DOHH2 (cell line): Measurements from ENCODE around the gene GPR132.
"Not testable (repeated sequence)": the region's sequence is repeated elsewhere in the genome, so short reads cannot be mapped to it uniquely, and the experiment has no call there.

ENCODE experiments used
- H3F3A ChIP-seq: fragments of 200-600 bp; sonication (generic), shearing (Covaris generic); 2 replicates; pipeline ENCODE4 v1.6.0; 2016; ENCODE audit warnings: antibody characterized with exemption, mild to moderate bottlenecking; ENCODE audit not compliant: control insufficient read depth, insufficient read depth
- H3K27ac ChIP-seq: fragments of 200-600 bp; sonication (generic); 2 replicates; pipeline ENCODE4 v1.5.1; 2014; ENCODE audit warnings: low read depth, mild to moderate bottlenecking, low read length, moderate library complexity
- H3K27me3 ChIP-seq: fragments of 200-600 bp; sonication (generic); 2 replicates; pipeline ENCODE4 v1.6.1; 2014; ENCODE audit warnings: mild to moderate bottlenecking, low read length, mixed read lengths; ENCODE audit not compliant: control insufficient read depth
- H3K36me3 ChIP-seq: fragments of 200-600 bp; sonication (generic); 2 replicates; pipeline ENCODE4 v1.6.1; 2014; ENCODE audit warnings: mild to moderate bottlenecking, low read length, moderate library complexity, mixed read lengths; ENCODE audit not compliant: control insufficient read depth
- H3K4me1 ChIP-seq: fragments of 200-600 bp; sonication (generic); 2 replicates; pipeline ENCODE4 v1.6.1; 2014; ENCODE audit warnings: mild to moderate bottlenecking, low read length, mixed read lengths; ENCODE audit not compliant: control insufficient read depth
- H3K4me2 ChIP-seq: fragments of 200-600 bp; sonication (generic); 2 replicates; pipeline ENCODE4 v1.6.0; 2014; ENCODE audit warnings: mild to moderate bottlenecking, low read length, moderate library complexity
- H3K4me3 ChIP-seq: fragments of 200-600 bp; sonication (generic); 2 replicates; pipeline ENCODE4 v1.5.1; 2014; ENCODE audit warnings: mild to moderate bottlenecking, low read length, mixed read lengths
- H3K79me2 ChIP-seq: fragments of 200-600 bp; sonication (generic); 2 replicates; pipeline ENCODE4 v1.6.1; 2014; ENCODE audit warnings: mild to moderate bottlenecking, low read length, mixed read lengths; ENCODE audit not compliant: control insufficient read depth
- H3K9me2 ChIP-seq: fragments of 200-600 bp; sonication (generic); replicated peaks from 2 replicates; pipeline ENCODE4 v1.6.1; 2014; ENCODE audit warnings: mild to moderate bottlenecking, low read length, mixed read lengths; ENCODE audit not compliant: control insufficient read depth
- H3K9me3 ChIP-seq: fragments of 200-600 bp; sonication (generic); 2 replicates; pipeline ENCODE4 v1.6.1; 2014; ENCODE audit warnings: antibody characterized with exemption, low read length, mixed read lengths; ENCODE audit not compliant: control insufficient read depth, insufficient read depth
- H4K20me1 ChIP-seq: fragments of 200-600 bp; sonication (generic); 2 replicates; pipeline ENCODE4 v1.6.0; 2014; ENCODE audit warnings: low read depth, mild to moderate bottlenecking, antibody characterized with exemption, low read length, moderate library complexity; ENCODE audit not compliant: control insufficient read depth, insufficient read depth
- CTCF ChIP-seq: fragments of 200-600 bp; sonication (generic); IDR thresholded peaks from one replicate; pipeline ENCODE4 v1.5.1; 2014; ENCODE audit warnings: antibody characterized with exemption, mild to moderate bottlenecking, low read depth, low read length; ENCODE audit not compliant: poor library complexity, severe bottlenecking
- EZH2phosphoT487 ChIP-seq: fragments of 200-600 bp; sonication (generic); IDR thresholded peaks from 2 replicates; pipeline ENCODE4 v1.6.1; 2017; ENCODE audit warnings: borderline replicate concordance, mild to moderate bottlenecking, antibody characterized with exemption, low read length, moderate library complexity, mixed read lengths

GPR132 gene

GRCh38 chr14:105039458-105040205 lies 25.6 kb downstream of the GPR132 start:
- Histone ChIP-seq H3K27me3 (peaks cover 16% of the 10 kb centered on the region), H3K4me1 (no peaks in the 10 kb centered on the region), H3K9me2 (no peaks in the 10 kb centered on the region), H3K27ac (no peak overlapping the region), H3F3A (0 out of 2 replicates have a peak, but pooled peaks cover 3% of the 10 kb centered on the region), H3K9me3 (no peaks in the 10 kb centered on the region), H3K4me3 (no peak overlapping the region), H3K79me2 (no peaks in the 10 kb centered on the region), H3K36me3 (no peaks in the 10 kb centered on the region), H4K20me1 (no peaks in the 10 kb centered on the region), H3K4me2 (no peak overlapping the region)
- no peak for TF ChIP-seq EZH2phosphoT487
- no peak for TF ChIP-seq CTCF

DNA sequence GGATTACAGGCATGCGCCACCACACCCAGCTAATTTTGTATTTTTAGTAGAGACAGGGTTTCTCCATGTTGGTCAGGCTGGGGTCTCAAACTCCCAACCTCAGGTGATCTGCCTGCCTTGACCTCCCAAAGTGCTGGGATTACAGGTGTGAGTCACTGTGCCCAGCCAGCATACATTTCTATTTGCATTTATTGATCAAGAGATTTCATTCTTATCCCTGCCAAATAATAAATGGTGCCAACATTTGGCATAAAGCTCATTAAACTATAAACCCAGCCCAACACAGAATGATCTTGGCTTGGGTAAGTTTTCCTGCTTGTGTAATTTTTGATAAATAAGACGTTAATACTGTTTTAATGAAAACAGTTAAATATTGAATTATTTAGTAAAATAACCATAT lies 29.6 kb downstream of the GPR132 start:
- not testable (repeated sequence) for H4K20me1 ChIP-seq, H3K4me2 ChIP-seq, H3K9me2 ChIP-seq, H3K4me1 ChIP-seq, H3K27me3 ChIP-seq, H3F3A ChIP-seq, H3K27ac ChIP-seq, H3K36me3 ChIP-seq, H3K9me3 ChIP-seq, H3K79me2 ChIP-seq, H3K4me3 ChIP-seq

GRCh38 chr14:105034315-105035039 lies 30.8 kb downstream of the GPR132 start:
- Histone ChIP-seq H4K20me1 (no peaks in the 10 kb centered on the region), H3K9me2 (no peaks in the 10 kb centered on the region), H3K79me2 (peaks cover 4% of the 10 kb centered on the region; the same call in 1 of the 2 replicates), H3K9me3 (no peaks in the 10 kb centered on the region), H3F3A (0 out of 2 replicates have a peak, but pooled peaks cover 2% of the 10 kb centered on the region), H3K27ac (no peak overlapping the region), H3K4me1 (peaks cover 10% of the 10 kb centered on the region; the same call in 1 of the 2 replicates), H3K27me3 (no peaks in the 10 kb centered on the region), H3K4me2 (peak overlapping the region; percentile 64; the same call in 1 of the 2 replicates), H3K4me3 (no peak overlapping the region), H3K36me3 (no peaks in the 10 kb centered on the region)
- TF ChIP-seq CTCF: no peak
- no peak for TF ChIP-seq EZH2phosphoT487

DNA sequence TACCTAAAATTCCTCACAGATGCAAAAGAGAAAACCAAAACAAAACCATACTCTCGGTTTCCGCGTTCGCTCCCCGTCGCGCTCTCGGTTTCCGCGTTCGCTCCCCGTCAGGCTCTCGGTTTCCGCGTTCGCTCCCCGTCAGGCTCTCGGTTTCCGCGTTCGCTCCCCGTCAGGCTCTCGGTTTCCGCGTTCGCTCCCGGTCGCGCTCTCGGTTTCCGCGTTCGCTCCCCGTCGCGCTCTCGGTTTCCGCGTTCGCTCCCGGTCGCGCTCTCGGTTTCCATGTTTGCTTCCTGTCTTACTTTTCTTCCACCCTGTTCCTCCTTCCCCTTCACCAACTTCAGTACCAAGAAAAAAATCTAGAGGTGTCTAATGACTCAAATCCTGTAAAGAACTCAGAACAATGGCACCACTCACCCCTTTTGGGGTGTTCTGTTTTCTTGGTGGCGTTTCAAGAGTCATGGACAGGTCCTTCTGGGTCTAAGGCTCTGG lies 31.8 kb downstream of the GPR132 start:
- H3K27ac ChIP-seq, H3K4me1 ChIP-seq, H3F3A ChIP-seq, H3K9me2 ChIP-seq, H3K27me3 ChIP-seq, H3K9me3 ChIP-seq, H3K36me3 ChIP-seq, H4K20me1 ChIP-seq, H3K79me2 ChIP-seq: not testable (repeated sequence)
- Histone ChIP-seq H3K4me3 (peak overlapping the region; percentile 69), H3K4me2 (peak overlapping the region; percentile 64)

DNA sequence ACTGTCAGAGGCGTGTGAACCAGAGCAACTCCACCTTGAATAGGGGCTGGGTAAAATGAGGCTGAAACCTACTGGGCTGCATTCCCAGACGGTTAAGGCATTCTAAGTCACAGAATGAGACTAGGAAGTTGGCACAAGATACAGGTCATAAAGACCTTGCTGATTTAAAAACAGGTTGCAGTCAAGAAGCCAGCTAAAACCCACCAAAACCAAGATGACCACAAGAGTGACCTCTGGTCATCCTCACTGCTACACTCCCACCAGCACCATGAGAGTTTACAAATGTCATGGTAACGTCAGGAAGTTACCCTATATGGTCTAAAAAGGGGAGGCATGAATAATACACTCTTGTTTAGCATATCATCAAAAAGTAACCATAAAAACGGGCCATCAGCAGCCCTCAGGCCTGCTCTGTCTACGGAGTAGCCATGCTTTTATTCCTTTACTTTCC lies 32.8 kb downstream of the GPR132 start:
- not testable (repeated sequence) for H3K36me3 ChIP-seq, H3K9me3 ChIP-seq, H3K79me2 ChIP-seq, H3K27ac ChIP-seq, H3K27me3 ChIP-seq, H3F3A ChIP-seq, H3K9me2 ChIP-seq, H4K20me1 ChIP-seq
- peak overlapping the region; percentile 69 for H3K4me3 ChIP-seq
- peaks cover 12% of the 10 kb centered on the region for H3K4me1 ChIP-seq
- peak overlapping the region; percentile 64 for H3K4me2 ChIP-seq
